GM18526 (cell line): ENCODE data around the gene FRAS1.

ENCODE experiments used
- POLR2A ChIP-seq: IDR thresholded peaks from 3 replicates; pipeline ENCODE4 v1.6.1; 2011; ENCODE audit not compliant: insufficient read length; ENCODE audit errors: extremely low read depth

Gene FRAS1

DNA sequence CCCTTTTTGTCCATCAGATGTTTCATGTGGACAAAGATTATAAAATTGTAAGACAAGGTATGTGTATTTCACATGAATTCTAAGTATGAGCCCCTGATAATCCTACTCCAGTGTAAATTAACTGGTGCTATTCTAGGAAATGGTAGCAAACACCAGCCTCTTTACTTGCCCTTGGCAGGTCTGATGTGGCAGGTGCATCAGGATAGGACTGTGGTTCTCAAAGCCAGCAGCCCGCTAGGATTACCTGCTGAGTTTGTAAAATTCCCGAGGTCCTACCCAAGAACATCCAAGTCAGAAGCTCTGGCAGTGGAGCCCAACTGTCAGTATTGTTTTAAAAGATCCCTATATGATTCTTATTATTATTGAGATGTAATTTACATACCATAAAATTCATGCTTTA is 320.4 kb downstream of the FRAS1 start:
- no peak for TF ChIP-seq POLR2A

DNA sequence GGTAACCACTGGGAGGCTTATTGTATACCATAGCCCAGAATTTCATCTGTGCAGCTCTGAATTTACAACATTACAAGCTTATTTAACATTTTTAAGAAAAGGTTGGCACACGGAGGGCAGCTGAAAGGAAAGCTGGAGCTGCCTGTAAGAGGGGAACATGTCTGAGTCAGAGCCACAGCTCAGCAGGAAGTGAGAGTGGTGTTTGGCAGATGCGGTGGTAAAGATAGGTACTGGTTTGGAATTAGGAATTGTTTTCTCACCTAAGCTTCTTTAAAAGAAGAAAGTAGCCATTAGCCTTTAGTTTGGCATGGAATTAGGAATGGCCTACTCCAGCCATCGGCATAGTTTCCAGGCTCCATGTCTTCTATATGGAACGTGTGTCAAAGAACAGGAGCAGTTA is 321.9 kb downstream of the FRAS1 start:
- TF ChIP-seq POLR2A, result no peak

DNA sequence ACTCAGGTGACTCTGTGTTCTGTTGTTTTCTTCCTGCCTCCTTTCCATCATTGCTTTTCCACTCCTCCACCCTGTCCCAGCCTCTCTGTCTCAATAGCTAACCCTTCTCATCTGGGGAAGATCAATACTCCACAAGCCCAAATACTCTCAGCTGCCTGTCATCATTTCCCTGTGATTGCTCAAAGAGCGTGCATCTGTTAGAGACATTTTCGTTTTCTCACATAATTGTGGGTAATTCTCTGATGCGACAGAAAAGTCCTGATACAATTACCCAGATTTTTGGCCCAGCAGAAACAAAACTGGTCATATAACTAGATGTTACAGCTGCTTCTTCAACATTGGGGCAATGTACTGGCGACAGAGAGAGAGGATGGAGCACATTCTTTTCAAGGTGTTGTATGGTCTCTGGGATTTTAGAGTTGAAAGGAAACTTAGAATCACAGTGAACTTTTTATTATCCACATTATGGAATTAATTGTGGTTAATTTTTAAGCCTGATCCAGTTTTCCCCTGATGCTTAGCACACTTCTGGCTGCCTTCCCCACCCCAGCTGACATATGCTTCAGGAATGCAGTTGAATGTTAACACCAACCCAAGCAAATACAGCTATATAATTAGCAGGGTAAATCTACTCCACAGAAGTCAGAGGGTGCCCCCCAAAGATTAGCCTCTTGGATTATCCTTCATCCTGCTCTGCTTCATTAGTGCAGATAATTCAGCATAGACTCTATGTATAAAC is 323.0 kb downstream of the FRAS1 start:
- no peak for TF ChIP-seq POLR2A

GRCh38 chr4:78386679-78387078 is 329.6 kb downstream of the FRAS1 start:
- no peak for TF ChIP-seq POLR2A

- TF ChIP-seq POLR2A, result no peak
Measured at GRCh38 chr4:78395642-78396041, 338.5 kb downstream of the FRAS1 start.

DNA sequence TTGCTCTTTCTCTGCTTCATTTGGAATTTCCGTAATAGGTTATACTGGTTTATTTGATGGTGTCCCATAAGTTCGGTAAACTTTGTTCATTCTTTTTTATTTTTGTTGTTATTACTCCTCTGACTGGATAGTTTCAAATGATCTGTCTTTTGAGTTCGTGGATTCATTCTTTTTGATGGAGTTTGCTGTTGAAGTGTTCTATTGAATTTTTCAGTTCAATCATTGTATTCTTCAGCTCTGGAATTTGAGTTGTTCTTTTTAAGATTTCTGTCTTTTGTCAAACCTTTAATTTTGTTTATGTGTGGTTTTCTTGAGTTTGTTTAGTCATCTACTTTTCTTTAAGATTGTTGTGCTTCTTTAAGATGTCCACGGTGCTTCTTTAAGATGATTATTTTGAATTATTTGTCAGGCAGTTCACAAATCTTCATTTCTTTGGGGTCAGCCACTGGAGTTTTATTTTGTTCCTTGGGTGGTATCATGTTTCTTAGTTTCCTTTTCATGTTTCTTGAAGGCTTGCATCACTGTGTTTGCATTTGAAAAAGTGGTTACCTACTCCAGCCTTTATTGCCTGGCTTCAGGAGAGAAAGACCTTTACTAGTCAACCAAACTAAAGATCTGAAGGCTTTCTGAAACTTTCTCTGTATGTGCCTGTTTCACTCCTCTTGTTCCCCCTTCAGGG is 339.6 kb downstream of the FRAS1 start:
- TF ChIP-seq POLR2A, result no peak

DNA sequence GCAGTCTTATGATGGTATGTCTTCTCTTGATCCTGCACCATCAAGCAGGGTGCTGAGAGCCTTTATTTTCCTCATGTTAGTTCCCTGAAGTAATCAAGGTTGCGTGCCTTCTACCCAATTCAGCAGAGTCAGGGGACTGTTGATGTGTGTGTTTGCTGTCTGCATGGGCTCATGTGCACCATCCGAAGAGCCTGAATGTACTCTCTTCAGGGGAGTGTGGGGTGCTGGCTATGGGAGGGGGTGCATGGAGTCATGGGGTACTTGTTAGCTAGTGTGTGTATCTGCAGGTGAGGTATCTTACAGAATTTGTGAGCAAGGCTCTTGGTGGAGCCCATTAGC is 340.1 kb downstream of the FRAS1 start:
- no peak for TF ChIP-seq POLR2A

- TF ChIP-seq POLR2A, result no peak
Measured at GRCh38 chr4:78409612-78410202, 352.6 kb downstream of the FRAS1 start.

GRCh38 chr4:78410225-78410624 is 353.1 kb downstream of the FRAS1 start:
- no peak for TF ChIP-seq POLR2A

DNA sequence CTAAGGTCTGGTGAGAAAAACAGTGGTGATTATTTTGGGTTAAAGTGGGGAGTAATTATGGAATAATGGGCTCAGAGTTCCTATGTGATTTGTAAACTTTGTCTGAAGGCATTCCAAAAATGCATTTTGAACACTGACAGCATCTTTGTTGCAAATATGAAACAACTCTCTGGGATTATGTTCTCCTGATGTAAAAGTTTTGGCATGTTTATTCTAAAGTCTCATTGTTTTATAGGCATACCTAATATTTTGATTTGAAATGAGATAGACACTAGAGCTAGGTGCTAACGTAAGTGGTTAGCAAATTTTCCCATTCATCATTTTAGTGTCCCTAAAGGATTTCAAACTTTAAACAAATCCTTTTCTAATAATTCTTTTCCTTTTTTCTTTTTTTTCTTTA is 353.6 kb downstream of the FRAS1 start:
- TF ChIP-seq POLR2A, result no peak

DNA sequence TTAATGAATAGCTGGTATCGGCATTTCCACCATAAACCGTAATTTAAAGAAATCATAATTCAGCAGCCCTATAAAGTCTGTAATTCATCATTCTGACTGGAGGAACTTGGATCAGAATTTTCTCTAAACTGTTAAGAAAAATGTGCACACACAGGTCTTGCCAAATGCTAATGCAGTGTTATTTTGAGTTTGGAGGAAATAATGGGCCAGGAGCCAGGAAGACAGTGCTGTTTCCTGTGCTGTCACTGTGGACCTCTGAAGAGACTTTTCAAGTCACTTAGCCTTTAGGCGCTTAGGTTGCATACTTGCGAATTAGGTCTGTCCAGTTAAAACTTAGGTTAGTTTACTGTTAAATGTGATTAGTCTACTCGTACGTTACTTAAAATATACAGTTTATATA is 357.0 kb downstream of the FRAS1 start:
- TF ChIP-seq POLR2A, result no peak

- no peak for TF ChIP-seq POLR2A
Measured at GRCh38 chr4:78417603-78418002, 360.5 kb downstream of the FRAS1 start.

- TF ChIP-seq POLR2A, result no peak
Measured at GRCh38 chr4:78418406-78418805, 361.3 kb downstream of the FRAS1 start.

DNA sequence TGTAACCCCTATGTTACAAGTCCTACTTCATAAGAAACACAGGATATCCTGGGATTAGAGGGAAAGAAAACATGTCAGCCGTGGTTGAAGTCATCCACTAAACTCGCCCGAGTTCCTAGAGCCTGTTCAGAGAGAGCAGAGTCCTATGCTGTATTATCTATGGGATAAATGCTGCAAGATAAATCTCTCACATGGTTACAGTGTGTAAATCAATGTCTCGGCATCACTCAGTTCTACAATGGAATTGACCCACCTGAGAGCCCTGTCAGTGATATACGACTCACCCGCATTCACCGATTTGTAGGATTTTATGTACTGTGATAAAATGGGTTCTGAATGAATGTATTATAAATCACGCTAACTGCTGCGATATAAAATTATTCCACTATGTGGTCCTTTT is 366.7 kb downstream of the FRAS1 start:
- TF ChIP-seq POLR2A, result no peak

DNA sequence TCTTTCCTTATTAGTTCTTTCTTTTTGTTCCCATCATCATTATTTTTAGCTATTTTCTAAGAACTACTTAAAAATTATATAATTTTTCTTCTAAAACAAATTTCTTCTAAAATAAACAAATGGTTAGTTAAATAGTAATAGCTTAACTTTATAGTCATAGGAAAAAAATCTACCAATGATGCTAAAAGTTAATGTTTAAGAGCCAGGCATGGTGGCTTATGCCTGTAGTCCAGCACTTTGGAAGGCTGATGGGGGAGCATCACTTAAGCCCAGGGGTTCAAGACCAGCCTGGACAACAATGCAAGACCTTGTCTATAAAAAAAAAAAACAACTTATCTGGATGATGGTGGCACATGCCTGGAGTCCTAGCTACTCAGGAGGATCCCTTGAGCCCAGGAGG is 367.3 kb downstream of the FRAS1 start:
- no peak for TF ChIP-seq POLR2A

GRCh38 chr4:78426972-78427371 is 369.8 kb downstream of the FRAS1 start:
- no peak for TF ChIP-seq POLR2A
